Nucleus accumbens (tissue), 56 donors: ENCODE data around the gene TRPM5.
"Not testable (repeated sequence)": the region's sequence is repeated elsewhere in the genome, so short reads cannot be mapped to it uniquely, and the experiment has no call there.

Source experiments
- DNase-seq, 56 donors: peaks; one replicate each; lab custom pipeline; 2025; lab: John Stamatoyannopoulos, UW

Gene TRPM5, protein sequence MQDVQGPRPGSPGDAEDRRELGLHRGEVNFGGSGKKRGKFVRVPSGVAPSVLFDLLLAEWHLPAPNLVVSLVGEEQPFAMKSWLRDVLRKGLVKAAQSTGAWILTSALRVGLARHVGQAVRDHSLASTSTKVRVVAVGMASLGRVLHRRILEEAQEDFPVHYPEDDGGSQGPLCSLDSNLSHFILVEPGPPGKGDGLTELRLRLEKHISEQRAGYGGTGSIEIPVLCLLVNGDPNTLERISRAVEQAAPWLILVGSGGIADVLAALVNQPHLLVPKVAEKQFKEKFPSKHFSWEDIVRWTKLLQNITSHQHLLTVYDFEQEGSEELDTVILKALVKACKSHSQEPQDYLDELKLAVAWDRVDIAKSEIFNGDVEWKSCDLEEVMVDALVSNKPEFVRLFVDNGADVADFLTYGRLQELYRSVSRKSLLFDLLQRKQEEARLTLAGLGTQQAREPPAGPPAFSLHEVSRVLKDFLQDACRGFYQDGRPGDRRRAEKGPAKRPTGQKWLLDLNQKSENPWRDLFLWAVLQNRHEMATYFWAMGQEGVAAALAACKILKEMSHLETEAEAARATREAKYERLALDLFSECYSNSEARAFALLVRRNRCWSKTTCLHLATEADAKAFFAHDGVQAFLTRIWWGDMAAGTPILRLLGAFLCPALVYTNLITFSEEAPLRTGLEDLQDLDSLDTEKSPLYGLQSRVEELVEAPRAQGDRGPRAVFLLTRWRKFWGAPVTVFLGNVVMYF (N-terminal part only)

DNA sequence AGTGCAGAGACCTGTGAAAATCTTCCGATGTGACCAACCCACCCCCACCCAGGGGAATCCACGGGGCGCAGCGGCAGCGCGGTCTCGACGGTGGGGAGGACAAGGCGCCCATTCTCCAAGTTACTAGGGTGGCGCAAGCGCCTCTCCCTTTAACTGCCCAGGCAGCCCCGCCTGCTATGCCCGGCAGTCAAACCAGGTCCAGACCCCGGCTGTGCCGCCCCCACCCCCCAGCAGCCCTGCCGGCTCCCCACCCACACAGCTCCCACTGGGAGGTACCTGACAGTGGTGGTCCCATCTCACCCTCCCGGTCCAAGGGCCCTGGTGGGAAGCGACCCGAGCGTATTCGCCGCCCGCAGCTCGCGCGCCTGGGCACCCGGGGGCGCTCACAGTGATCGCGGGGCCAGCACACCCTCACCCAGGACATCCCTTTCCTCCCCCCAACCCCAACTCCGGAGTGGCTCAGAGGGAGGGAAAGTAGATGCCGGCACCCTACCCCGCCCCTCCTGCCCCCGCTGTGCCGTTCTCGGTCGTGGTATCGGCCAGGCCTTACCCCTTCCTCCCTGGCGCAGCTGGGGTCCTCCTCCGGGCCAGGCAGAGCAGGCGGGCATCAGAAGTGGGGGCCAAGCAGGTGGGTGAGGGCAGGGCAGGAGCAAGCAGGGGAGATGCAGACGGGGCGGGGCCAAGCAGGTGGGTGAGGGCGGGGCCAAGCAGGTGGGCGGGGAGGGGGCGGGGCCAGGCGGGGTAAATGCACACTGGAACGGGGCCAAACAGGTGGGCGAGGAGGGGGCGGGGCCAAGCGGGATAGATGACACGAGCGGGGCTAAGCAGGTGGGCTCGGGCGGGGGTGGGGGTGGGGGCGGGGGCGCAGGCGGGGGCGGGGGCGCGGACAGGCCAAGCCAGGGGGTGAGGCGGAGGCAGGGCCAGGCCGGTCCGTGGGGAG, at the start of gene TRPM5:
Gene TRPM5 (minus strand): TSS at position 634 of the 940 bp plus-strand sequence. CDS start 21,478 bp downstream, outside the sequence.
- DNase-seq, result peak in 2 of 56 donors; percentile 23 to 41

DNA sequence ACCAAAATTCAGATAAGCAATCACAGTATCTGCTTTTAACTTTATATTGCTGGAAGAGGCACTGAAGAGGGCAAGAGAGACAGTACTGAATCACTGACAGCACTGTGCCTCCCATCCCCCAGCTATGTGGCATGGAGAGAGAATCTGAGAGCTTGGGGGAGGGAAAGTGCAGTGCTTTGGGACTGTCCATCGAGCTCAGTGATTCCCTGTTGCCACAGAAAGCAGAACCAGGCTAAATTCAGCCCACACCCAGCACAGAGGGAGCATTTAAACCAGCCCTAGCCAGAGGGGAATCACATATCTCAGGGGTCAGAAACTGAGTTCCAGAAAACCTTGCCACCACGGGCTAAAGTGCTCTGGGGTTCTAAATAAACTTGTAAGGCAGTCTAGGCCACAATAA, 44.8 kb upstream of the TRPM5 start:
- no peak for DNase-seq

DNA sequence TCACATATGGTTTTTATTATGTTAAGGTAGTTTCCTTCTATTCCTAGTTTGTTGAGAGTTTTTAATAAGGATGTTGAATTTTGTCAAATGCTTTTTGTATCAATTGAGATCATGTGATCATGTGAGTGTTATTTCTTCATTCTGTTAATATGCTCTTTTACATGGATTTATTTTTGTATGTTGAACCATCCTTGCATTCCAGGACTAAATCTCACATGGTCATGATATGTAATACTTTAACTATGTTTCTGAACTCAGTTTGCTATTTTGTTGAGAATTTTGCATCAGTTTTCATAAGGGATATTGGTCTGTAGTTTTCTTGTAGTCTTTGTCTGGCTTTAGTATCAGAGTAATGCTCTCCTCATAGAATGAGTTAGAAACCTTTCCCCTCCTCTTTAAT, 43.7 kb upstream of the TRPM5 start:
- DNase-seq, result no peak

DNA sequence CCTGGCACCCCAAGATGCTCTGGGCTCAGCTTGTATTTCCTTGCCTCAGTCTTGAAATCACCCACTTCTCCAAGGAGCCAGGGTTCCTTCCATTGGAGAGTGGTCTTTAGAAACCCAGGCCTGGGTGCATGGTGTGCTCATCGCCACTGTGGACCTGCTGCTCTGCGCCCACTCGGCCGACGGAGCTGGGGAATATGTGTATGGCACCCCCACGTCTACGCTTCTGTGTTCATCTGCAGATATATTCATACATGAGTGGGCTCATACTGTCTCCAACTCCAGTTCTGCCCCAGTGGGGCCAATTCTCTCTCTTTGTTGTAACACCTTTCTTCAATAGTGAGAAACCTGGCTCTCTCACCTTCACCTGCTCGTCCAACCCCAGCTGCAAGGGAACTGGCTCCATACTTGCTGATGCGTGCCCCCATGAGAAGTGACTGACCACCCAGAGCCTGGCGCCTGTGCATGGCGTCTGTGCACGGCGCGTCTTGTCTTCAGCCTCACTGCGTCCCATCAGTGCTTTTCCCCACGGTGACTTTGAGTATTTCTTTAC, 40.3 kb upstream of the TRPM5 start:
- DNase-seq, result no peak

DNA sequence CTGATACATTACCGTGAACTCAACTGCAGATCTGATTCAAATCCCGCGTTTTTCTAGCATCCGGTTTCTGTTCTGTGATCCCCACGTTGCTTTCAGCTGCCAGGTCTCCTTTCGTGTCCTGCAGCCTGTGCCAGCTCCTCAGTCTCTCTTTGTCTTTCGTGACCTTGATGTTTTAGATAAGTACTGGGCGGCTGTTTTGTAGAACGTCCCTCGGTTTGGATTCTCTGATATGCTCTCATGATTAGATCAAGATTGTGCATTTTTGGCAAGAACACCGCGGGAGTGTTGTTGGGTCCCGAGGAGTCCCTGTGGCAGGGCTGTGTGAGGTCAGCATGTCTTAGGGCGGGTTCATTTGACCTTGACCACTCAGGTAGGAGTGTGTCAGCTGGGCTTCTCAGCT, 39.1 kb upstream of the TRPM5 start:
- DNase-seq, result no peak

DNA sequence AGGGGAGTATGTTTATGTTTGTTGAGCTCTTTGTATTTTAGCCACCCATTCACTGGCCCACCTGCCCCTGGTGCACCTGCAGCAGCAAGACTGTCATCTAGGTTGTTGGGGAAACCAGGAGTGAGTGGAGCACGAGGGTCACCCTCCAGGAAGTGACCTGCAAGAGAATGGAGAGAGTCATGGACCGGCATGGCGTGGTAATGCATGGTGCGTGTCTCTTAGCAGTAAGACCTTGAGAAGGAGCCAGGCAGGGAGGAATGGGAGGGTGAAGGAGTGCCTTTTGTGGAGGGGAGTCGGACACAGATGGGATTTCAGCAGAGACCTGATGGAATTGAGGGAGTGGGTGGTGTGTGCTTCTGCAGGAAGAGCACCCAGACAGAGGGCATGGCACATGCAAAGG, 38.4 kb upstream of the TRPM5 start:
- no peak for DNase-seq

DNA sequence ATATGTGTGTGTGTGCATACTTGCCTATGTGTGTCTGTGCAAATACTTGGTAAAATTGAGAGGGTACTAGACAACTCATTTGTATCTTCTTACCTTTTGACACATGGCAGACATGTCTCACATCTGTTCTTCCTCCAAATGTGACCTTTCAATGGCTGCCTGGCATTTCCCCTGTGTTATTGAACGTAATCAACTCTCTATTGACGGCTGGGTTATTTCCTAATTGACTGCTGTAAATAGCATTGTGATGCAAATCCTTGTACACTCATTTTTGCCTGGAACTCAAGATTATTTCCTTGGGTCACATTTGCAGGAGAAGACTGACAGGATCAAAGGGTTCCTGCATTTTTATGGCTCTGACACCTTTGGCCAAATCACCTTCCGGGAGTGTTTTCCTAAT, 37.9 kb upstream of the TRPM5 start:
- DNase-seq, result no peak

DNA sequence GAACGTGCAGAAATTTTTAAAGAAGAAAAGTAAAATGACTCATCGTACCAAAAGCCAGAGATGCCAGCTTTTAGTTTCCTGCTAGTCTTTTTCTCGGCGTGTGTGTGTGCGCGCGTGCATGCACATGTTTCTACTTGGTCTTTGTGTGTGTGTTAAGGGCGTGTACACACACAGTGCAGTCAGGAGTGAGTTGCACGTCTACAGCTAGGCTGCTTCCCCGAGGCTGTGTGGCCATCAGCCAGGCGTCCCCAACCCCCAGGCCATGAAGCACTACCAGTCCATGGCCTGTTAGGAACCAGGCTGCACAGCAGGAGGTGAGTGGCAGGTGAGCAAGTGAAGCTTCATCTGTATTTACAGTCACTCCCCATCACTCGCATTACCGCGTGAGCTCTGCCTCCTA, 36.9 kb upstream of the TRPM5 start:
- no peak for DNase-seq

DNA sequence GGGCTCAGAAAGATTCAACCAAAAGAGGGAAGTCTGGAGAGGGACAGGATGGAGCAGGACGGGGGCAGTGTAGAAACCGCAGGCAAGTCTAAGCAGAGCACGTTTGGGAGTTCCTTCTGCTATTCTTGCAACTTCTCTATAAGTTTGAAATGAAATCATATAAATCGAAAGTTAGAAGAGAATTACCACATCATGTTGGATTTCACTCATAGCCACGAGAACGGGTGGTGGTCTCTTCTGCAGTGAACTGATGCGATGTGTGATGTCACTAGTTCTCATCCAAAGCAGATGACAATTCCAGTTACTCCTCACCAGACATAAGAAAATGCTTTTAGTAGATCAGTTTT, 36.5 kb upstream of the TRPM5 start:
- DNase-seq, result no peak

DNA sequence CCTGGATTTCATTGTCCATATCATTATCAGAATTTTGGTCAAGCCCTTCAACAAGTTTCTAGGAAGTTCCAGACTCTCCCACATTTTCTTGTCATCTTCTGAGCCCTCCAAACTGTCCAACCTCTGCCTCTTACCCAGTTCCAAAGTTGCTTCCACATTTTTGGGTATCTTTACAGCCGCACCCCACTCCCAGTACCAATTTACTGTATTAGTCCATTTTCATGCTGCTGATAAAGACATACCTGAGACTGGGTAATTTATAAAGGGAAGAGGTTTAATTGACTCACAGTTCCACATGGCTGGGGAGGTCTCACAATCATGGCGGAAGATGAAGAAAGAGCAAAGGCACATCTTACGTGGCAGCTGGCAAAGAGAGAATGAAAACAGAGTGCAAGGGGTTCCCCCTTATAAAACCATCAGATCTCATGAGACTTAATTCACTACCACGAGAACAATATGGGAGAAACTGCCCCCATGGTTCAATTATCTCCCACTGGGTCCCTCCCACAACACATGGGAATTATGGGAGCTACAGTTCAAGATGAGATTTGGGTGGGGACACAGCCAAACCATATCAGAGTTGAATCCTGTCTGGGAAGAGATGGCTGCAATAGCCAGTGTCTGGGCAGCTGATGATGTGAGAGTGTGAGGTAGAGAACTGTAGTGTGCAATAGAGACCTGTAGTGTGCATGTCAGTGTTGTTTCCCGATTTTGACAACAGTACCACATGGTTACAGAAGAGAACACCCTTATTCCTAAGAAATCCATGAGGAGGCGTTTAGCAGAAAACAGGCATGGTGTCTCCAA, 36.0 kb upstream of the TRPM5 start:
- DNase-seq, result not testable (repeated sequence)

DNA sequence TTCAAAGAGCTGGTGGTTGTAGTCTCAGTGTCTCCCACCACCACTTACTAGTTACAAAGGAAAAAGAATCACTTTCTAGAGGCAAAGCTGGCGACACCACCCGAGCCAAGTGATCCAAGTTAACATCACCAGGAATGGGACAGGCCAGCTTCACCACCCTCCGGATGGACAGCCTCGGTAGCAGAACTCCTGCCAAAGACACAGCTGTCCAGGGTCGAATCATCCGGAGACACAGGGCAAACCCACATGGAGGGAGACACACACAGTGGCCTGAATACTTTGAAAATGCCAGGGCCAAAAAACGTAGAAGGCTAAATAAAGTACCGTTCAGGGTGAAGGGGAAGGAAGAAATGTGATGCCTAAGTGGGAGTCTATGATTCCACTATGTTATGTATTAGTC, 33.6 kb upstream of the TRPM5 start:
- no peak for DNase-seq

DNA sequence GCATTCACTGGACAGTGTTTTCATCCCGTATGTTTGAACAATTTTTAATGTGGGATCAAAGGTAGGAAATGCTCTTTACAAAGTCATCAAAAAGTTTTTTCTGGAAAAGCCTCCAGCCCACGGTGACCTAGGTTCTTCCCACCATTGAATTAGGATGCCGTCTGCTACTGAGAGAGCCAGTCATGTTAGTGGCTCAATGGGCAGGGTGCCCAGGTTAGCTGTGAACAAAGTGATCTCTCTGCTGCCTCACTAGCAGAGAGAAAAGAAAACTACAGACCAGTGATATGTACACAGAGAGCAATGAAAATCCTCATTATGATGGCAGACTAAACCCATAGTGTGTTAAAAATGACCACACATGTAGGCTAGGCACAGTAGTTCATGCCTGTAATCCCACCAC, 32.9 kb upstream of the TRPM5 start:
- no peak for DNase-seq

DNA sequence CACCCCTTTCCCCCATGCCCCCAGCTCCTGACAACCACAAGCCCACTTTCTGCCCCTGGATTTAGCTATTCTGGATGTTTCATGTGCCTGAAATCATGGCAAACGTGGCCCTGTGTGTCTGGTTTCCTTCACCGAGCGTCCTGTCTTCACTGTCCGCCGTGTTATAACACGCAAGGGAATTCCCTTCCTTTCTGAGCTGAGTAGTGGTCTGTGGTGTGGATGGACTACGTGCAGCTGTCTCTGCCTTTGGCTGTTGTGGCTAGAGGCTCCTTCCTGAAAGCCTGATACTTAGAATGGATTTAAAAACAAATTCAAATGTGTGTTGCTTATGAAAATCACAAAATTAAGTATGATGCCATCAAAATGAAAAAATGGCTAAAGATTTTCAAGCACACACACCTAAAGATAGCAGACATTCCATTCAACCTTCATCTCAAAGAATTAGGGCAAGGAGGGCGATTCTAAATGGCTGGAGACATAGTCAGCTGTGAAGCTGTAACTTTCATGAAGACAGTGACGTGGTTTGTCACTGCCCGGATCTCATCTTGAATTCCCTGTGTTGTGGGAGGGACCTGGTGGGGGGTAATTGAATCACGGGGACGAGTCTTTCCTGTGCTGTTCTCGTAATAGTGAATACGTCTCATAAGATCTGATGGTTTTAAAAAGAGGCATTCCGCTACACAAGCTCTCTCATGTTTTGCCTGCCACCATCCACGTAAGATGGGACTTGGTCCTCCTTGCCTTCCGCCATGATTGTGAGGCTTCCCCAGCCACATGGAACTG, 31.0 kb upstream of the TRPM5 start:
- DNase-seq, result no peak

DNA sequence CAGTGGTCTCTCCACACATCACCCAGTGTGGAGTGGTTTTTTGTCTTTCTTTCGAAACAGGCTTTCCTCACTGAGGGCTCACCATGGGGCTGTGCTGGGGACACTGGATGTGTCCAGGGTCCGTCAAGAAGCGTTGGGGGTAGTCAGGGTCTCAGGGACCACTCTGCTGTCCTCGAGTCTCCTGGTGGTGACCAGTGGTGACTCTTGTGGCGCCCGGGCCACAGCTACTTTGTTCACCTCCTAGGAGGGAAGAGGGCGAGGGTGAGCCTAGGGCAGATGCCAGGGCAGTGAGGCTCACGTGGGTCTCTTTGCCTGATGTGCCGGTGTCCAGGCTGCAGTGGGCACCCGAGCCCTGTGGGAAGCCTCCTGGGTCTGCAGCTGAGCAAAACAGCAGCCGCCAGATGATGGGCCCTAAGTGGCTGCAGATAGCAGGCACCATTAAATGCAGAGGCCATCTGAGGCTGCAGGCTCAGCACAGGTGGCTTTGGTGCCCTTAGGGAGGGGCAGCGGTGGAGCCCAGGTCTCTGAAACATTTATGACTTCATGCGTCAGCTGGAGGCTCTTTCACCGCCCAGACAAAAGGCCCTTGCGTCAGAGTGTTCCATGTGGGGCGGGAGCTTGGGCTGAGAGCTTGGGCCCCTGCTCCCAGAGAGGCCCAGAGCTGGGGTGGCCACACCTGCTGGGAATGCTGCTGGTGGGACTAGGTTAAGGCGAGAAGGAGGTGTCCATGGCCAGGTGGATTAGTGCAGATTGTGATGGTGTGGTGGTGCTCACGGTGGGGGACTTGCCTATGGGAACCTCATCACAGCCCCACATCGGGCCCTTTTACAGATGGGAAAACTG, 30.0 kb upstream of the TRPM5 start:
- DNase-seq, result no peak

DNA sequence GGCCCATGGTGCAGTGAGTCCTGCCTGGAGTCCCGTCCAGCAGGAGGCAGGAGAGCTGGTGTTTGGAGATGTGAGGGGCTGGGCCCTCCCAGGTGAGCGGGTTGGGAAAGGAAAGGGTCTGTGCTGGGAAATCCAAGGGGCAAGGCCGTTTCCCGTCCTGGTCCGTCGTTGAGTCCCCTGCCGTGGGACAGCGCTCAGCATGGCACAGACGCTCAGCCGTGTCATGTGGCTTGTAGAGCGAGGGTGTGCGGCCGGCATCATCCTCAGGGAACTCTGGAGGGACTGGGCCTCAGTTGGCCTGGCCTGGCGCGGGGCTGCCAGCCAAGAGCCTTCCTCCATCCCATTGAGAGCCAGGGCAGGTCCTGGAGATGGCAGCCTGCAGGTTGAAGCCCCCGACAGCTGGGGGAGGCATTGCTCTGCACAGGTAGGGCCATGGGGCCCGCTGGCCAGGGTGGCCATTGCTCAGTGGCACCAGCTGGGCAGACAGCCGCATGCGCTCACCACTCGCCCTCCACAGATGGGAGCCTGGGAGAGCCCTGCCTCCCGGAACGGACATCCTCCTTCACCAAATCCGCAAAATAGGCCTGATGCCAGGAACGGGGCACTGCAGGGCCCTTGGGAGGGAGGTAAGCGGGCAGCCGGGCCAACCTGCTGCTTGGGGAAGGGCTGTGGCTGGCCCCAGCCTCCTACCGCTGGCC, 29.2 kb upstream of the TRPM5 start:
- DNase-seq, result no peak

DNA sequence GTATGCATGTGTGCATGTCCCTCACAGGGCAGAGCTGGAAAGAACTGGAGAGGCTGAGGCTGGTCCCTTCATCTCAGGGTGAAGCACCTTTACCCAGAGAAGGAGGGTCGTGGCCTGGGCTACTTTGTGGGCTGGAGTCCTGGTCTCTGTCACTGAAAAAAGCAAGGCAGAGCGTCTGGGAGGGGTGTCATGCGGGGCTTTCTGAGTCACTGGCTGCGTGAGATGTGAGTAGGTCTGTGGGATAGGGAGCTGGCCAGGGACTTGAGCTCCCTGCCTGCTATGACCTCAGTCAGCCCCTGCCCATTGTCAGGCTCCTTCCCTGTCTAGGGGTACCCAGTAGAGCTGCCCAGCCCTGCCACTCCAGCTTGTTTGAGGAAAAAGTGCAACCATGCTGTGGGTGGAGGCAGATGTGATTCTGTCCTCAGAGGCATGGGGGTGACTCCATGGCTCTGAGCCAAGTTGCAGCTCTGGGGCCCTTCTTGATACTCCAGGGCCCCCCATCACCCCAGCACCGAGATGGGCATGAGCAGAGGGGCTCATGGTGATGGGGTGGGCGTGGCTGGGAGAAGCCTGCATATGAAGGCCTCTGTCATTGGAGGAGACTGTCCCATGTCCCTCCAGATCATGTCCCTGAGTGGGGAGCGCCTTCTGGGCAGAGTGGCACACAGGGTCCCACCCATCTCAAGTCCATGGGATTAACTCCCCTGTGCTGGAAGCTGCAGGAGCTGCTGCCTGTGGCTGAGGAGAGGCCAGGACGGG, 28.3 kb upstream of the TRPM5 start:
- no peak for DNase-seq

DNA sequence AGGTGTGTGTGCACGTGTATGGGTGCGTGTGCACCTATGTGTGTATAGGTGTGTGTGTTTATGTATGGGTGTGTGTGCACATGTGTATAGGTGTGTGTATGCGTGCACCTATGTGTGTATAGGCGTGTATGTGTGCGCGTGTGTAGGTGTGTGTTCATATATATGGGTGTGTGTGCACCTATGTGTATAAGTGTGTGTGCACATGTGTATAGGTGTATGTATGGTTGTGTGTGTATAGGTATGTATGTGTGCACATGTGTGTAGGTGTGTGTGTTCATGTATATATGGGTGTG, 27.4 kb upstream of the TRPM5 start:
- no peak for DNase-seq
